KOPT-K1 (cell line): ENCODE data around the gene C2orf92.
"Not testable (repeated sequence)": the region's sequence is repeated elsewhere in the genome, so short reads cannot be mapped to it uniquely, and the experiment has no call there.

Source experiments
- H3K27ac ChIP-seq: fragments of 200-600 bp; sonication (generic); 2 replicates; pipeline ENCODE4 v1.5.1; 2016; ENCODE audit warnings: antibody characterized with exemption, mild to moderate bottlenecking, low read depth, low read length; ENCODE audit not compliant: poor library complexity, severe bottlenecking
- H3K36me3 ChIP-seq: fragments of 200-600 bp; sonication (generic); 2 replicates; pipeline ENCODE4 v1.5.1; 2017; ENCODE audit warnings: antibody characterized with exemption, mild to moderate bottlenecking, low read length, moderate library complexity; ENCODE audit not compliant: insufficient read depth
- H3K9me3 ChIP-seq: fragments of 200-600 bp; sonication (generic); 2 replicates; pipeline ENCODE4 v1.5.1; 2017; ENCODE audit warnings: antibody characterized with exemption, low read length, mild to moderate bottlenecking; ENCODE audit not compliant: insufficient read depth, poor library complexity, severe bottlenecking

The C2orf92 gene

GRCh38 chr2:97670471-97670870, 958 bp downstream of the C2orf92 start:
- no peaks in the 10 kb centered on the region for H3K36me3 ChIP-seq
- no peak overlapping the region for H3K27ac ChIP-seq
- H3K9me3 ChIP-seq = no peaks in the 10 kb centered on the region

- no peaks in the 10 kb centered on the region for H3K9me3 ChIP-seq
- H3K36me3 ChIP-seq = no peaks in the 10 kb centered on the region
- no peak overlapping the region for H3K27ac ChIP-seq
Observed at GRCh38 chr2:97671526-97671925, 2.0 kb downstream of the C2orf92 start.

- H3K36me3 ChIP-seq, H3K9me3 ChIP-seq, H3K27ac ChIP-seq: not testable (repeated sequence)
Observed at GRCh38 chr2:97672606-97673140, 3.2 kb downstream of the C2orf92 start.

GRCh38 chr2:97673182-97673914, 3.8 kb downstream of the C2orf92 start:
- Histone ChIP-seq H3K36me3 (no peaks in the 10 kb centered on the region), H3K9me3 (no peaks in the 10 kb centered on the region), H3K27ac (no peak overlapping the region)

- Histone ChIP-seq H3K9me3 (no peaks in the 10 kb centered on the region), H3K27ac (no peak overlapping the region), H3K36me3 (no peaks in the 10 kb centered on the region)
Observed at GRCh38 chr2:97673915-97674283, 4.4 kb downstream of the C2orf92 start.

GRCh38 chr2:97675430-97676113, 6.1 kb downstream of the C2orf92 start:
- no peak overlapping the region for H3K27ac ChIP-seq

GRCh38 chr2:97676620-97677019, 7.1 kb downstream of the C2orf92 start:
- Histone ChIP-seq H3K27ac (no peak overlapping the region), H3K9me3 (no peaks in the 10 kb centered on the region), H3K36me3 (no peaks in the 10 kb centered on the region)

More at GRCh38 chr2:97675430-97676113, 6.1 kb downstream of the C2orf92 start:
- H3K9me3 ChIP-seq = no peaks in the 10 kb centered on the region
- H3K36me3 ChIP-seq = no peaks in the 10 kb centered on the region

GRCh38 chr2:97677480-97677879, 8.0 kb downstream of the C2orf92 start:
- no peaks in the 10 kb centered on the region for H3K9me3 ChIP-seq
- no peaks in the 10 kb centered on the region for H3K36me3 ChIP-seq
- no peak overlapping the region for H3K27ac ChIP-seq

GRCh38 chr2:97678298-97678697, 8.8 kb downstream of the C2orf92 start:
- Histone ChIP-seq H3K36me3 (no peaks in the 10 kb centered on the region), H3K9me3 (no peaks in the 10 kb centered on the region), H3K27ac (no peak overlapping the region)

GRCh38 chr2:97687235-97687634, 17.7 kb downstream of the C2orf92 start:
- H3K27ac ChIP-seq = not testable (repeated sequence)

GRCh38 chr2:97688062-97688827, 18.7 kb downstream of the C2orf92 start:
- Histone ChIP-seq H3K27ac (no peak overlapping the region), H3K9me3 (no peaks in the 10 kb centered on the region), H3K36me3 (no peaks in the 10 kb centered on the region)

More at GRCh38 chr2:97687235-97687634, 17.7 kb downstream of the C2orf92 start:
- not testable (repeated sequence) for H3K36me3 ChIP-seq, H3K9me3 ChIP-seq

- Histone ChIP-seq H3K27ac (no peak overlapping the region), H3K36me3 (no peaks in the 10 kb centered on the region), H3K9me3 (no peaks in the 10 kb centered on the region)
Observed at GRCh38 chr2:97691166-97691565, 21.7 kb downstream of the C2orf92 start.

GRCh38 chr2:97693476-97693875, 24.0 kb downstream of the C2orf92 start:
- no peaks in the 10 kb centered on the region for H3K36me3 ChIP-seq
- no peaks in the 10 kb centered on the region for H3K9me3 ChIP-seq
- no peak overlapping the region for H3K27ac ChIP-seq

GRCh38 chr2:97695744-97696143, 26.2 kb downstream of the C2orf92 start:
- H3K27ac ChIP-seq = no peak overlapping the region
- no peaks in the 10 kb centered on the region for H3K9me3 ChIP-seq
- no peaks in the 10 kb centered on the region for H3K36me3 ChIP-seq
